NT2/D1 (cell line): ENCODE data around the gene AXIN1.
"Not testable (repeated sequence)": the region's sequence is repeated elsewhere in the genome, so short reads cannot be mapped to it uniquely, and the experiment has no call there.

Source experiments
- DNase-seq: peaks from one replicate; pipeline ENCODE4 v3.0.0-alpha.2; 2011; ENCODE audit warnings: low read depth, low spot score
- H3K27me3 ChIP-seq: 2 replicates; pipeline ENCODE4 v1.6.0; 2011; ENCODE audit warnings: mild to moderate bottlenecking; ENCODE audit not compliant: insufficient read length, insufficient read depth
- H3K36me3 ChIP-seq: 2 replicates; pipeline ENCODE4 v1.6.1; 2011; ENCODE audit warnings: mild to moderate bottlenecking, low read length, mixed read lengths; ENCODE audit not compliant: insufficient read depth, insufficient read length
- H3K4me1 ChIP-seq: 2 replicates; pipeline ENCODE4 v1.5.1; 2011; ENCODE audit not compliant: insufficient read depth, insufficient read length
- H3K4me3 ChIP-seq: 2 replicates; pipeline ENCODE4 v1.5.1; 2011; ENCODE audit warnings: low read depth; ENCODE audit not compliant: insufficient read length
- H3K9ac ChIP-seq: 2 replicates; pipeline ENCODE4 v1.6.0; 2011; ENCODE audit warnings: low read depth; ENCODE audit not compliant: insufficient read length
- H3K9me3 ChIP-seq: 2 replicates; pipeline ENCODE4 v1.5.1; 2011; ENCODE audit warnings: mild to moderate bottlenecking, low read length; ENCODE audit not compliant: insufficient read depth
- SUZ12 ChIP-seq: IDR thresholded peaks from 2 replicates; pipeline ENCODE4 v1.6.1; 2011; ENCODE audit not compliant: insufficient read length, insufficient read depth; ENCODE audit errors: extremely low read depth
- YY1 ChIP-seq: IDR thresholded peaks from 2 replicates; pipeline ENCODE4 v1.6.1; 2011; ENCODE audit not compliant: insufficient read length, insufficient read depth
- ZNF274 ChIP-seq: IDR thresholded peaks from 2 replicates; pipeline ENCODE4 v1.6.1; 2011; ENCODE audit warnings: mild to moderate bottlenecking, low read depth, low read length

The AXIN1 gene

GRCh38 chr16:336269-336668, 16.3 kb downstream of the AXIN1 start:
- peaks cover 23% of the 10 kb centered on the region for H3K36me3 ChIP-seq
- H3K4me1 ChIP-seq = peaks cover 8% of the 10 kb centered on the region
- no peaks in the 10 kb centered on the region; the same call in 1 of the 2 replicates for H3K9me3 ChIP-seq
- no peak overlapping the region for H3K4me3 ChIP-seq
- DNase-seq = no peak
- TF ChIP-seq ZNF274 (no peak), YY1 (no peak), SUZ12 (no peak)
- H3K9ac ChIP-seq = no peak overlapping the region
- H3K27me3 ChIP-seq = no peaks in the 10 kb centered on the region

GRCh38 chr16:334861-335632, 17.5 kb downstream of the AXIN1 start:
- peaks cover 16% of the 10 kb centered on the region for H3K36me3 ChIP-seq
- H3K4me3 ChIP-seq, H3K9ac ChIP-seq, H3K27me3 ChIP-seq, H3K9me3 ChIP-seq, DNase-seq: not testable (repeated sequence)
- peaks cover 11% of the 10 kb centered on the region for H3K4me1 ChIP-seq

- H3K4me1 ChIP-seq = peaks cover 11% of the 10 kb centered on the region
- H3K4me3 ChIP-seq = not testable (repeated sequence)
Measured at GRCh38 chr16:334164-334832, 18.2 kb downstream of the AXIN1 start.

GRCh38 chr16:333406-334094, 19.0 kb downstream of the AXIN1 start:
- TF ChIP-seq YY1 = no peak
- no peak for TF ChIP-seq ZNF274
- no peak for TF ChIP-seq SUZ12
- H3K27me3 ChIP-seq = no peaks in the 10 kb centered on the region
- no peak overlapping the region for H3K4me3 ChIP-seq
- H3K36me3 ChIP-seq = peaks cover 16% of the 10 kb centered on the region
- no peak overlapping the region for H3K9ac ChIP-seq
- peaks cover 11% of the 10 kb centered on the region for H3K4me1 ChIP-seq
- H3K9me3 ChIP-seq = no peaks in the 10 kb centered on the region
- no peak for DNase-seq

More at GRCh38 chr16:334164-334832, 18.2 kb downstream of the AXIN1 start:
- not testable (repeated sequence) for H3K27me3 ChIP-seq, H3K9me3 ChIP-seq, DNase-seq, H3K9ac ChIP-seq
- H3K36me3 ChIP-seq = peaks cover 16% of the 10 kb centered on the region

GRCh38 chr16:331181-331814, 21.2 kb downstream of the AXIN1 start:
- H3K4me3 ChIP-seq, H3K9ac ChIP-seq, H3K9me3 ChIP-seq, DNase-seq, H3K27me3 ChIP-seq, H3K36me3 ChIP-seq: not testable (repeated sequence)
- peaks cover 10% of the 10 kb centered on the region for H3K4me1 ChIP-seq

- Histone ChIP-seq H3K9ac (no peak overlapping the region), H3K36me3 (peaks cover 8% of the 10 kb centered on the region), H3K9me3 (no peaks in the 10 kb centered on the region), H3K27me3 (no peaks in the 10 kb centered on the region), H3K4me3 (no peak overlapping the region), H3K4me1 (peaks cover 10% of the 10 kb centered on the region)
- TF ChIP-seq SUZ12 (no peak), ZNF274 (no peak), YY1 (no peak)
- DNase-seq = no peak
Measured at GRCh38 chr16:330741-331140, 21.8 kb downstream of the AXIN1 start.

- H3K4me3 ChIP-seq = no peak overlapping the region
- peaks cover 6% of the 10 kb centered on the region for H3K4me1 ChIP-seq
- no peaks in the 10 kb centered on the region for H3K27me3 ChIP-seq
- TF ChIP-seq ZNF274 (no peak), SUZ12 (no peak), YY1 (no peak)
- no peaks in the 10 kb centered on the region for H3K9me3 ChIP-seq
- no peak overlapping the region for H3K9ac ChIP-seq
- peaks cover 27% of the 10 kb centered on the region for H3K36me3 ChIP-seq
- DNase-seq = no peak
Measured at GRCh38 chr16:325375-326145, 27.0 kb downstream of the AXIN1 start.
